K562 (cell line): ENCODE measurements around the gene DLST. TPM values are rescaled to one million over a fixed set of nuclear protein-coding genes. Genes with fewer than 3 reads are reported as not detected.

Experiments used
- ATAC-seq: fragments of 200-7000 bp; cut with Tn5 transposase; 3 replicates; pipeline ENCODE4 v1.9.1; 2020; ENCODE audit warnings: moderate library complexity
- BruUV-seq: library from RNA; stranded (reverse); fragments of 400-500 nt; replicated peaks from 2 replicates; lab custom pipeline; 2021; lab: Mats Ljungman, UMichigan
- CTCF ChIA-PET: fragments of 300-600 bp; formaldehyde crosslinking; extraction: SDS; loops from one replicate; lab custom pipeline; 2021; ENCODE audit warnings: low intra/inter-chr PET ratio; lab: Yijun Ruan, JAX
- POLR2A ChIA-PET: fragments of 300-600, 350-650 bp; sonication (Branson Sonifier 250); formaldehyde crosslinking; extraction: SDS; loops from one replicate; lab custom pipeline; 2021; ENCODE audit warnings: antibody characterized with exemption, inconsistent platforms; lab: Yijun Ruan, JAX
- DNase-seq, 4 experiments: peaks; one replicate each; pipeline versions ENCODE4 v3.0.0 to v3.0.0-alpha.2; 2011 to 2018; ENCODE audit warnings: low spot score in 3 of 4, mixed read lengths in 3 of 4; ENCODE audit errors: extremely low read depth in 1 of 4
- FAIRE-seq: peaks from 2 replicates; lab custom pipeline; 2011; peaks lifted over from hg19 to GRCh38; lab: Jason Lieb, UNC
- H2AFZ ChIP-seq: 2 replicates; pipeline ENCODE4 v1.6.0; 2011; ENCODE audit warnings: low read depth, low read length, control low read depth, inconsistent platforms
- H3K27ac ChIP-seq: fragments of 200-600 bp; 3 replicates; pipeline ENCODE4 v1.8.0; 2011; ENCODE audit warnings: low read depth, mild to moderate bottlenecking, control low read depth, inconsistent platforms, low read length, moderate library complexity, mixed read lengths; ENCODE audit errors: extremely low read depth
- H3K27me3 ChIP-seq, 2 experiments: fragments of 300-600 bp in 1 of 2; 2 replicates in 1 of 2; 3 replicates in 1 of 2; pipeline versions ENCODE4 v1.6.0 to v1.8.0; 2011; ENCODE audit warnings: inconsistent platforms in 2 of 2, low read length in 2 of 2, mild to moderate bottlenecking in 1 of 2, mixed read lengths in 1 of 2, moderate library complexity in 1 of 2; ENCODE audit not compliant: control insufficient read depth in 2 of 2, insufficient read depth in 2 of 2
- H3K36me3 ChIP-seq: fragments of 300-600 bp; 3 replicates; pipeline ENCODE4 v1.8.0; 2011; ENCODE audit warnings: mild to moderate bottlenecking, low read length, inconsistent platforms; ENCODE audit not compliant: control insufficient read depth, insufficient read depth
- H3K4me1 ChIP-seq, 2 experiments: fragments of 200-600 bp in 1 of 2; replicated peaks in 1 of 2; 2 replicates in 1 of 2; 3 replicates in 1 of 2; pipeline versions ENCODE4 v1.5.1 to v1.8.0; 2011; ENCODE audit warnings: inconsistent platforms in 2 of 2, low read length in 2 of 2, mild to moderate bottlenecking in 1 of 2, mixed read lengths in 1 of 2, moderate library complexity in 1 of 2; ENCODE audit not compliant: control insufficient read depth in 2 of 2, insufficient read depth in 2 of 2
- H3K4me2 ChIP-seq: 2 replicates; pipeline ENCODE4 v1.6.1; 2011; ENCODE audit warnings: low read length, control low read depth, inconsistent platforms, mixed read lengths; ENCODE audit not compliant: insufficient read depth
- H3K4me3 ChIP-seq: fragments of 200-600 bp; sonication (generic), shearing (Covaris generic); 2 replicates; pipeline ENCODE4 v1.5.1; 2016; ENCODE audit warnings: control low read depth, inconsistent platforms
- H3K79me2 ChIP-seq: fragments of 200-600 bp; 3 replicates; pipeline ENCODE4 v1.8.0; 2011; ENCODE audit warnings: low read length, inconsistent platforms; ENCODE audit not compliant: control insufficient read depth, insufficient read depth
- H3K9ac ChIP-seq, 2 experiments: 2 replicates each; pipeline versions ENCODE4 v1.6.0 to v1.6.1; 2011; ENCODE audit warnings: low read depth in 2 of 2, low read length in 2 of 2, control low read depth in 1 of 2, inconsistent platforms in 1 of 2, mild to moderate bottlenecking in 1 of 2, mixed read lengths in 1 of 2; ENCODE audit not compliant: insufficient read depth in 1 of 2
- H3K9me1 ChIP-seq: one replicate; pipeline ENCODE4 v1.6.0; 2011; ENCODE audit warnings: inconsistent platforms, mild to moderate bottlenecking, low read length, moderate library complexity; ENCODE audit not compliant: control insufficient read depth, insufficient read depth
- H3K9me3 ChIP-seq: replicated peaks from 2 replicates; pipeline ENCODE4 v1.5.1; 2011; ENCODE audit warnings: low read depth, low read length, inconsistent platforms; ENCODE audit not compliant: control insufficient read depth, insufficient read depth
- H4K20me1 ChIP-seq: replicated peaks from 2 replicates; pipeline ENCODE4 v1.6.1; 2011; ENCODE audit warnings: low read length, inconsistent platforms, mixed read lengths; ENCODE audit not compliant: control insufficient read depth, insufficient read depth
- ARID3A ChIP-seq: IDR thresholded peaks from 2 replicates; pipeline ENCODE4 v1.6.1; 2012; ENCODE audit warnings: low read depth, low read length, improper control_type of control experiment, borderline replicate concordance
- ATF7 ChIP-seq: fragments of 450-650 bp; IDR thresholded peaks from 2 replicates; pipeline ENCODE4 v1.7.1; 2014; ENCODE audit warnings: mild to moderate bottlenecking, moderate library complexity
- C11orf30 ChIP-seq: fragments of 450-650 bp; IDR thresholded peaks from 2 replicates; pipeline ENCODE4 v1.6.1; 2016; ENCODE audit warnings: low read depth, mild to moderate bottlenecking
- HMBOX1 ChIP-seq: sonication (generic); IDR thresholded peaks from 2 replicates; pipeline ENCODE4 v1.6.1; 2016
- HSF4 ChIP-seq: fragments of 250-450 bp; sonication (Bioruptor Pico); IDR thresholded peaks from 2 replicates; pipeline ENCODE4 v2.1.2; 2022; ENCODE audit warnings: mild to moderate bottlenecking, moderate library complexity, borderline replicate concordance
- POLR3A ChIP-seq: IDR thresholded peaks from 2 replicates; pipeline ENCODE4 v1.6.1; 2011; ENCODE audit warnings: borderline replicate concordance, mild to moderate bottlenecking, moderate library complexity; ENCODE audit not compliant: insufficient read length, insufficient read depth; ENCODE audit errors: extremely low read depth
- POU5F1 ChIP-seq: fragments of 150-350 bp; IDR thresholded peaks from 2 replicates; pipeline ENCODE4 v1.6.1; 2014; ENCODE audit warnings: borderline replicate concordance, low read length, low read depth, mild to moderate bottlenecking; ENCODE audit not compliant: partially characterized antibody
- PTBP1 ChIP-seq: fragments of 200-400 bp; formaldehyde crosslinking; IDR thresholded peaks from 2 replicates; pipeline ENCODE4 v1.6.1; 2017; ENCODE audit warnings: low read depth, low read length
- RHOXF2B ChIP-seq: fragments of 250-450 bp; sonication (Bioruptor Pico); conservative IDR thresholded peaks from 2 replicates; pipeline ENCODE4 v1.5.1; 2021
- STAT5B ChIP-seq: fragments of 250-450 bp; sonication (Bioruptor Pico); IDR thresholded peaks from 2 replicates; pipeline ENCODE4 v1.8.0; 2021; ENCODE audit warnings: mild to moderate bottlenecking, inconsistent platforms
- TCF15 ChIP-seq: fragments of 250-450 bp; sonication (Bioruptor Pico); IDR thresholded peaks from 2 replicates; pipeline ENCODE4 v1.8.0; 2022; ENCODE audit warnings: moderate library complexity, mild to moderate bottlenecking, inconsistent platforms
- TCF3 ChIP-seq: sonication (generic); formaldehyde crosslinking; IDR thresholded peaks from 2 replicates; pipeline ENCODE4 v1.4.0; 2020; ENCODE audit warnings: mild to moderate bottlenecking, missing genetic modification reagents
- UBTF ChIP-seq, 2 experiments: IDR thresholded peaks; 2 replicates each; pipeline ENCODE4 v1.6.1; 2012; ENCODE audit warnings: improper control_type of control experiment in 2 of 2, low read depth in 2 of 2, low read length in 2 of 2, borderline replicate concordance in 1 of 2
- ZFPM2 ChIP-seq: fragments of 250-450 bp; sonication (Bioruptor Pico); IDR thresholded peaks from 2 replicates; pipeline ENCODE4 v1.5.1; 2022; ENCODE audit warnings: mild to moderate bottlenecking
- ZNF3 ChIP-seq: fragments of 250-450 bp; sonication (Bioruptor Pico); IDR thresholded peaks from 2 replicates; pipeline ENCODE4 v1.5.0; 2021; ENCODE audit warnings: mild to moderate bottlenecking, moderate library complexity
- ZNF785 ChIP-seq: fragments of 250-450 bp; sonication (Bioruptor Pico); IDR thresholded peaks from 2 replicates; pipeline ENCODE4 v1.4.0; 2020; ENCODE audit warnings: mild to moderate bottlenecking
- ZSCAN32 ChIP-seq: fragments of 450-650 bp; formaldehyde crosslinking; IDR thresholded peaks from 2 replicates; pipeline ENCODE4 v1.4.0; 2020; ENCODE audit warnings: mild to moderate bottlenecking, moderate library complexity
- WGBS: fragments of 100-300 bp; shearing (Covaris generic); methylation state at CpG from one replicate; pipeline ENCODE4 v1.1.6; 2016; ENCODE audit warnings: low coverage, mixed read lengths; ENCODE audit not compliant: insufficient coverage; ENCODE audit errors: missing lambda C conversion rate; 5-methylcytosine and 5-hydroxymethylcytosine counted together
- in situ Hi-C: fragments of 300-500 bp; cut with MboI; formaldehyde crosslinking; loops from 4 replicates; pipeline ENCODE4 v1.15.0; 2018; ENCODE audit warnings: inconsistent platforms, mixed read lengths
- intact Hi-C: fragments of 100-400 bp; cut with micrococcal nuclease; formaldehyde crosslinking; loops from 2 replicates; pipeline ENCODE4 v1.14.2; 2022
- polyA plus RNA-seq, 8 experiments: library from polyadenylated mRNA; depleted of rRNA in 4 of 8; stranded (reverse) in 5 of 8; unstranded in 3 of 8; fragments of >200 nt; fragmentation: Nextera tagmentation in 2 of 8; fragmentation: Illumina TruSeq in 1 of 8; extraction: Ambion mirVana in 2 of 8; extraction: Trizol in 1 of 8; gene quantifications; 2 replicates each; pipeline versions ENCODE4 v1.2.1 to v1.2.3, GENCODE V29; 2011 to 2014; ENCODE audit warnings: inconsistent platforms in 1 of 8, missing spikeins in 1 of 8
- total RNA-seq, 7 experiments: library from RNA; depleted of rRNA in 6 of 7; stranded (reverse); fragments of >200 nt in 6 of 7; fragmentation: Illumina TruSeq in 2 of 7; extraction: Trizol in 2 of 7; gene quantifications; 2 replicates each; pipeline versions ENCODE4 v1.2.1 to v1.2.3, GENCODE V29; 2011 to 2021; ENCODE audit warnings: low replicate concordance in 1 of 7

Gene DLST
- total and polyA plus RNA-seq, 9 of the 15 experiments (the other 6 are each of a cell fraction or from before 2014, with no cell fraction given), result 3.0 to 73.7 (median 45.4) TPM

GRCh38 chr14:74936151-74936550 lies 54.4 kb downstream of the DLST start:
- Histone ChIP-seq H3K27ac (no peak overlapping the region), H2AFZ (no peak overlapping the region), H3K27me3 (no peaks in the 10 kb centered on the region), H3K9me1 (no peaks in the 10 kb centered on the region), H3K79me2 (no peaks in the 10 kb centered on the region), H3K4me2 (no peak overlapping the region), H4K20me1 (no peaks in the 10 kb centered on the region), H3K4me3 (no peak overlapping the region), H3K4me1 (peaks cover 9 to 25% of the 10 kb centered on the region in 2 experiments; a peak in 4 of 5 replicates), H3K9ac (no peak overlapping the region), H3K9me3 (no peaks in the 10 kb centered on the region; the same call in 1 of the 2 replicates), H3K36me3 (no peaks in the 10 kb centered on the region)
- intact Hi-C loops (no loop called here), in situ Hi-C loops (no loop called here)
- TF ChIP-seq STAT5B (CRISPR knock-in tag), result no peak
- TF ChIP-seq ATF7, result no peak
- no peak for TF ChIP-seq C11orf30
- no peak for TF ChIP-seq HMBOX1
- no peak for TF ChIP-seq ZNF785 (CRISPR knock-in tag)
- no peak for TF ChIP-seq UBTF (IDR thresholded peaks at IDR 0.05; ENCODE audit: borderline replicate concordance in 1 of 2, low read depth in 2 of 2, low read length in 2 of 2)
- no peak for TF ChIP-seq PTBP1
- no peak for TF ChIP-seq TCF3 (CRISPR knock-in tag)
- TF ChIP-seq ZSCAN32 (CRISPR knock-in tag), result no peak
- TF ChIP-seq HSF4 (CRISPR knock-in tag), result no peak
- TF ChIP-seq ZNF3 (CRISPR knock-in tag), result no peak
- TF ChIP-seq TCF15 (CRISPR knock-in tag), result no peak
- TF ChIP-seq RHOXF2B (CRISPR knock-in tag), result no peak
- no peak for TF ChIP-seq ZFPM2 (CRISPR knock-in tag)
- no peak for TF ChIP-seq POLR3A
- TF ChIP-seq POU5F1, result no peak
- TF ChIP-seq ARID3A, result no peak
- DNase-seq, result no peak
- BruUV-seq, result no TSS peak
- ChIA-PET CTCF (no interaction called here), POLR2A (no interaction called here)
- ATAC-seq, result no peak
- 70% methylated on average over 11 of the region's 11 CpGs for WGBS
- no peak for FAIRE-seq
